K562 (cell line): ENCODE data around the gene AZU1. TPM values are rescaled to one million over a fixed set of nuclear protein-coding genes. Genes with fewer than 3 reads are reported as not detected.

ENCODE experiments used
- BCLAF1 ChIP-seq, 2 experiments: fragments of 450-650 bp in 1 of 2; IDR thresholded peaks; 2 replicates each; pipeline ENCODE4 v1.6.1; 2011 to 2017; ENCODE audit warnings: low read depth in 2 of 2, antibody characterized with exemption in 1 of 2, borderline replicate concordance in 1 of 2, low read length in 1 of 2, mild to moderate bottlenecking in 1 of 2, mixed read lengths in 1 of 2; ENCODE audit not compliant: control insufficient read depth in 1 of 2
- HMBOX1 ChIP-seq: sonication (generic); IDR thresholded peaks from 2 replicates; pipeline ENCODE4 v1.6.1; 2016
- KAT7 ChIP-seq: sonication (generic); formaldehyde crosslinking; IDR thresholded peaks from 2 replicates; pipeline ENCODE4 v1.8.0; 2022; ENCODE audit warnings: missing genetic modification reagents, mild to moderate bottlenecking, borderline replicate concordance
- MBD1 ChIP-seq: fragments of 250-450 bp; sonication (Bioruptor Pico); IDR thresholded peaks from 2 replicates; pipeline ENCODE4 v1.8.0; 2022; ENCODE audit warnings: inconsistent platforms
- MCM7 ChIP-seq, 2 experiments: fragments of 450-650 bp; IDR thresholded peaks; 2 replicates each; pipeline ENCODE4 v1.6.1; 2016 to 2018
- PCBP1 ChIP-seq: fragments of 200-400 bp; formaldehyde crosslinking; IDR thresholded peaks from 2 replicates; pipeline ENCODE4 v1.6.1; 2018; ENCODE audit warnings: mild to moderate bottlenecking, low read depth, low read length; ENCODE audit not compliant: poor library complexity, severe bottlenecking
- POLR3G ChIP-seq: IDR thresholded peaks from 2 replicates; pipeline ENCODE4 v1.6.1; 2011; ENCODE audit not compliant: insufficient read length, insufficient replicate concordance; ENCODE audit errors: extremely low read depth
- PRPF4 ChIP-seq: fragments of 200-400 bp; formaldehyde crosslinking; IDR thresholded peaks from one replicate; pipeline ENCODE4 v1.6.1; 2017; ENCODE audit warnings: low read length, low read depth, mild to moderate bottlenecking; ENCODE audit not compliant: insufficient read depth, poor library complexity, severe bottlenecking
- SAFB ChIP-seq: fragments of 200-400 bp; formaldehyde crosslinking; IDR thresholded peaks from 2 replicates; pipeline ENCODE4 v1.6.1; 2017; ENCODE audit warnings: low read depth, low read length, borderline replicate concordance
- SMAD3 ChIP-seq: fragments of 450-650 bp; formaldehyde crosslinking; conservative IDR thresholded peaks from 2 replicates; pipeline ENCODE4 v1.4.0; 2020; ENCODE audit warnings: mild to moderate bottlenecking
- TEAD1 ChIP-seq, 2 experiments: fragments of 450-650 bp in 1 of 2; sonication (generic) in 1 of 2; formaldehyde crosslinking; IDR thresholded peaks; 2 replicates each; pipeline versions ENCODE4 v1.4.0 to v1.8.0; 2020 to 2022; ENCODE audit warnings: mild to moderate bottlenecking in 2 of 2, missing genetic modification reagents in 1 of 2
- ZNF57 ChIP-seq: fragments of 450-650 bp; formaldehyde crosslinking; IDR thresholded peaks from 2 replicates; pipeline ENCODE4 v1.4.0; 2020; ENCODE audit warnings: mild to moderate bottlenecking, moderate library complexity
- ZNF583 ChIP-seq: fragments of 250-450 bp; sonication (Bioruptor Pico); IDR thresholded peaks from 2 replicates; pipeline ENCODE4 v1.4.0; 2020
- ZNF778 ChIP-seq: fragments of 450-650 bp; formaldehyde crosslinking; IDR thresholded peaks from 2 replicates; pipeline ENCODE4 v1.4.0; 2020; ENCODE audit warnings: mild to moderate bottlenecking, moderate library complexity
- polyA plus RNA-seq, 8 experiments: library from polyadenylated mRNA; depleted of rRNA in 4 of 8; stranded (reverse) in 5 of 8; unstranded in 3 of 8; fragments of >200 nt; fragmentation: Nextera tagmentation in 2 of 8; fragmentation: Illumina TruSeq in 1 of 8; extraction: Ambion mirVana in 2 of 8; extraction: Trizol in 1 of 8; gene quantifications; 2 replicates each; pipeline versions ENCODE4 v1.2.1 to v1.2.3, GENCODE V29; 2011 to 2014; ENCODE audit warnings: inconsistent platforms in 1 of 8, missing spikeins in 1 of 8
- total RNA-seq, 7 experiments: library from RNA; depleted of rRNA in 6 of 7; stranded (reverse); fragments of >200 nt in 6 of 7; fragmentation: Illumina TruSeq in 2 of 7; extraction: Trizol in 2 of 7; gene quantifications; 2 replicates each; pipeline versions ENCODE4 v1.2.1 to v1.2.3, GENCODE V29; 2011 to 2021; ENCODE audit warnings: low replicate concordance in 1 of 7

AZU1 gene
- total and polyA plus RNA-seq, 9 of the 15 experiments (the other 6 are each of a cell fraction or from before 2014, with no cell fraction given): 0.29 to 1.9 (median 0.59) TPM; not detected in 3

DNA sequence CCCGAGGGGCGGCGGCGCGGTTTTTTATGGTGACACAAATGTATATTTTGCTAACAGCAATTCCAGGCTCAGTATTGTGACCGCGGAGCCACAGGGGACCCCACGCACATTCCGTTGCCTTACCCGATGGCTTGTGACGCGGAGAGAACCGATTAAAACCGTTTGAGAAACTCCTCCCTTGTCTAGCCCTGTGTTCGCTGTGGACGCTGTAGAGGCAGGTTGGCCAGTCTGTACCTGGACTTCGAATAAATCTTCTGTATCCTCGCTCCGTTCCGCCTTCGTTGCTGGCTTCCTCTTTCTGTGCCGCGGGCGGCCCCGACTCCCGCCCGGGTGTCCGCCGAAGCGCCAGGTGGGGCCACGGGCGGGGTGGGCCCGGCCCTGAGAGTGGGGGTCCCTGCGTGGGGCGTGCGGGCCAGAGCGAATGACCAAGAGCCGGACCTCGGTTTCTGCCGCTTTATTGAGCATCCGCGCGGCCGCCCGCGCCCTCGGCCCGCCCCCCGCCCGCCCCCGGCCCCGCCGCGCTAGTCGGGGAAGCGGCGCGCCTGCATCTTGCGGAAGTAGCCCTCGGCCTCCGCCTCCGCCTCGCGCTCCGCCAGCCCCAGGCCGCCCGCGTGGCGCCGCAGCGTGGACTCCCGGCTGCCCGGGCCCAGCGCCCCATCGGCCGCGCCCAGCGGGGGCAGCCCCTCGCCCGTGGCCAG is 15.4 kb upstream of the AZU1 start (continued):
- no peak for TF ChIP-seq ZNF57 (CRISPR knock-in tag)
- 0 out of 2 replicates have a peak, but pooled peaks have one; percentile 15 for TF ChIP-seq MBD1 (CRISPR knock-in tag)
- no peak for TF ChIP-seq PRPF4
- TF ChIP-seq PCBP1: peak; percentile 9
- no peak for TF ChIP-seq BCLAF1 (IDR thresholded peaks at IDR 0.05; ENCODE audit: borderline replicate concordance in 1 of 2, control insufficient read depth in 1 of 2, low read depth in 2 of 2, low read length in 1 of 2)
- TF ChIP-seq SAFB: no peak
- TF ChIP-seq TEAD1 (CRISPR knock-in tag; IDR thresholded peaks at IDR 0.05): no peak
- no peak for TF ChIP-seq POLR3G
- no peak for TF ChIP-seq HMBOX1
- no peak for TF ChIP-seq ZNF778 (CRISPR knock-in tag)
- no peak for TF ChIP-seq ZNF583 (CRISPR knock-in tag)
- TF ChIP-seq KAT7 (CRISPR knock-in tag): no peak
- no peak for TF ChIP-seq MCM7 (IDR thresholded peaks at IDR 0.05)
- no peak for TF ChIP-seq SMAD3 (CRISPR knock-in tag)
